Measurements from ENCODE around the gene PUS10. TPM values are rescaled to one million over a fixed set of nuclear protein-coding genes. Genes with fewer than 3 reads are reported as not detected.

Gene PUS10
- total and polyA plus RNA-seq, 2 of the 8 experiments (the other 6 are each of a cell fraction or from before 2014, with no cell fraction given), result 1.3 to 3.1 TPM

GRCh38 chr2:60977562-60977895, 40.5 kb downstream of the PUS10 start:
- H3K18ac ChIP-seq (ENCODE audit: extremely low read depth, low read length), result no peak overlapping the region
- no peak for TF ChIP-seq CHD1 (IDR thresholded peaks at IDR 0.05; ENCODE audit: low read depth, low read length)
- TF ChIP-seq HDAC2 (IDR thresholded peaks at IDR 0.05; ENCODE audit: borderline replicate concordance in 1 of 2, low read depth in 2 of 2, low read length in 2 of 2), result no peak
- no peak for TF ChIP-seq CBX5 (IDR thresholded peaks at IDR 0.05; ENCODE audit: low read depth, low read length)
- no peak for TF ChIP-seq TEAD4 (IDR thresholded peaks at IDR 0.05; ENCODE audit: low read depth, low read length)
- no peak for TF ChIP-seq TAF1 (IDR thresholded peaks at IDR 0.05; ENCODE audit: low read depth, low read length)
- no peak overlapping the region for H3K9ac ChIP-seq (replicated peaks in 1 of 4; ENCODE audit: extremely low read depth in 1 of 4, low read depth in 3 of 4, low read length in 3 of 4)
- 100% methylated on average over 1 of the region's 1 CpG; no CpG with 5 or more reads in 1 of the 2 experiments for WGBS, 2 experiments (ENCODE audit: extremely low coverage in 1 of 2, insufficient coverage in 1 of 2, insufficient read length in 1 of 2, insufficient replicate concordance in 2 of 2, low coverage in 1 of 2, low lambda C conversion rate in 2 of 2, missing lambda C conversion rate in 1 of 2)
- no peak overlapping the region for H2BK12ac ChIP-seq (ENCODE audit: low read depth, low read length)
- no peak overlapping the region for H4K91ac ChIP-seq (replicated peaks; ENCODE audit: insufficient read length, low read length)
- H3K9me3 ChIP-seq (ENCODE audit: insufficient read depth in 2 of 2, low read depth in 1 of 2, low read length in 1 of 2), result no peaks in the 10 kb centered on the region
- H3K4me3 ChIP-seq (ENCODE audit: extremely low read depth in 1 of 4, insufficient read depth in 2 of 4, low read depth in 3 of 4, low read length in 4 of 4), result no peak overlapping the region
- no peak overlapping the region for H2BK20ac ChIP-seq (ENCODE audit: low read length)
- no peak overlapping the region for H3K27ac ChIP-seq (ENCODE audit: low read depth, low read length)
- no peak overlapping the region for H3K23ac ChIP-seq (ENCODE audit: insufficient read length)
- H4K20me1 ChIP-seq (replicated peaks in 1 of 2; ENCODE audit: control insufficient read depth in 1 of 2, insufficient read depth in 2 of 2, low read length in 2 of 2), result peaks cover 0 to 1% of the 10 kb centered on the region in 2 experiments
- no peak overlapping the region for H2BK15ac ChIP-seq (ENCODE audit: low read length)
- no peak for FAIRE-seq
- ChIA-PET POLR2A (ENCODE audit: partially characterized antibody) (interaction anchor here (1.2 kb wide), 1 partner anchor 222 kb away, joined by 3 read pairs; the partner anchor contains the start of gene PAPOLG), CTCF (ENCODE audit: partially characterized antibody) (interaction anchor here (0.8 to 0.9 kb wide), 2 partner anchors 22 to 121 kb away, joined by 3 read pairs; no protein-coding TSS in a partner anchor)
- H2AFZ ChIP-seq (ENCODE audit: low read length), result no peak overlapping the region
- no peak overlapping the region for H3K56ac ChIP-seq (replicated peaks; ENCODE audit: insufficient read length, low read depth, low read length)
- H3K79me2 ChIP-seq (ENCODE audit: control insufficient read depth in 1 of 2, insufficient read depth in 2 of 2, low read length in 2 of 2), result no peaks in the 10 kb centered on the region
- H3K4me1 ChIP-seq (replicated peaks in 1 of 4; ENCODE audit: control insufficient read depth in 3 of 4, insufficient read depth in 4 of 4, low read length in 3 of 4), result no peaks in the 10 kb centered on the region; a peak in 1 of 7 replicates
- no peaks in the 10 kb centered on the region for H3K79me1 ChIP-seq (ENCODE audit: low read depth, low read length)
- no peaks in the 10 kb centered on the region for H3K36me3 ChIP-seq (ENCODE audit: control insufficient read depth in 2 of 4, insufficient read depth in 4 of 4, low read length in 3 of 4)
- no peak overlapping the region for H4K8ac ChIP-seq (ENCODE audit: extremely low read depth, insufficient read depth, low read length)
- no peak overlapping the region for H3K4ac ChIP-seq (replicated peaks; ENCODE audit: insufficient read length, low read depth, low read length)
- no peak overlapping the region for H3K4me2 ChIP-seq (ENCODE audit: insufficient read depth in 1 of 2, low read depth in 2 of 2, low read length in 2 of 2)
- no peak overlapping the region for H2AK5ac ChIP-seq (ENCODE audit: low read depth, low read length)
- no peak overlapping the region for H2BK5ac ChIP-seq (ENCODE audit: low read depth, low read length)
- no peak overlapping the region for H2BK120ac ChIP-seq (replicated peaks; ENCODE audit: low read depth, low read length)
- no peak overlapping the region for H4K5ac ChIP-seq (ENCODE audit: insufficient read length, low read depth, low read length)
- no peaks in the 10 kb centered on the region for H3K23me2 ChIP-seq (ENCODE audit: low read depth, low read length)
- H3K27me3 ChIP-seq (replicated peaks in 1 of 4; ENCODE audit: control insufficient read depth in 3 of 4, extremely low read depth in 1 of 4, insufficient read depth in 3 of 4, low read length in 3 of 4), result no peaks in the 10 kb centered on the region
- no peak for DNase-seq (ENCODE audit: low read depth in 1 of 2, low spot score in 2 of 2)
- no peak overlapping the region for H3K14ac ChIP-seq (ENCODE audit: insufficient read length)
